BLaER1 treated with 17β-estradiol and CSF1 and Interleukin-3, amounts not matched to agents 10 nM and 100 nM (cell line): Measurements from ENCODE around the gene GAS7.
A peak's percentile ranks its signal among the peaks of the same experiment; 100 is the strongest.

Source experiments
- H3K27ac ChIP-seq, 11 experiments: shearing (Covaris generic); formaldehyde crosslinking; 2 replicates each; pipeline ENCODE4 v1.8.1; 2022
- H3K27me3 ChIP-seq, 11 experiments: shearing (Covaris generic); formaldehyde crosslinking; 2 replicates each; pipeline ENCODE4 v1.8.1; 2022
- H3K36me3 ChIP-seq, 11 experiments: shearing (Covaris generic); formaldehyde crosslinking; 2 replicates each; pipeline ENCODE4 v1.8.1; 2022
- H3K4me1 ChIP-seq, 10 experiments: shearing (Covaris generic); formaldehyde crosslinking; 2 replicates each; pipeline ENCODE4 v1.8.1; 2022
- H3K4me2 ChIP-seq, 11 experiments: shearing (Covaris generic); formaldehyde crosslinking; 2 replicates each; pipeline ENCODE4 v1.8.1; 2022
- H3K4me3 ChIP-seq, 10 experiments: shearing (Covaris generic); formaldehyde crosslinking; 2 replicates each; pipeline ENCODE4 v1.8.1; 2022
- H3K9ac ChIP-seq, 11 experiments: shearing (Covaris generic); formaldehyde crosslinking; 2 replicates each; pipeline ENCODE4 v1.8.1; 2022
- H3K9me3 ChIP-seq, 11 experiments: shearing (Covaris generic); formaldehyde crosslinking; replicated peaks in 1 of 11; 2 replicates each; pipeline ENCODE4 v1.8.1; 2022
- H4K20me1 ChIP-seq, 11 experiments: shearing (Covaris generic); formaldehyde crosslinking; 2 replicates each; pipeline ENCODE4 v1.8.1; 2022
- Cebpa-rat ChIP-seq, 11 experiments: shearing (Covaris generic); IDR thresholded peaks; 2 replicates each; pipeline ENCODE4 v1.8.1; 2022

Gene GAS7

DNA sequence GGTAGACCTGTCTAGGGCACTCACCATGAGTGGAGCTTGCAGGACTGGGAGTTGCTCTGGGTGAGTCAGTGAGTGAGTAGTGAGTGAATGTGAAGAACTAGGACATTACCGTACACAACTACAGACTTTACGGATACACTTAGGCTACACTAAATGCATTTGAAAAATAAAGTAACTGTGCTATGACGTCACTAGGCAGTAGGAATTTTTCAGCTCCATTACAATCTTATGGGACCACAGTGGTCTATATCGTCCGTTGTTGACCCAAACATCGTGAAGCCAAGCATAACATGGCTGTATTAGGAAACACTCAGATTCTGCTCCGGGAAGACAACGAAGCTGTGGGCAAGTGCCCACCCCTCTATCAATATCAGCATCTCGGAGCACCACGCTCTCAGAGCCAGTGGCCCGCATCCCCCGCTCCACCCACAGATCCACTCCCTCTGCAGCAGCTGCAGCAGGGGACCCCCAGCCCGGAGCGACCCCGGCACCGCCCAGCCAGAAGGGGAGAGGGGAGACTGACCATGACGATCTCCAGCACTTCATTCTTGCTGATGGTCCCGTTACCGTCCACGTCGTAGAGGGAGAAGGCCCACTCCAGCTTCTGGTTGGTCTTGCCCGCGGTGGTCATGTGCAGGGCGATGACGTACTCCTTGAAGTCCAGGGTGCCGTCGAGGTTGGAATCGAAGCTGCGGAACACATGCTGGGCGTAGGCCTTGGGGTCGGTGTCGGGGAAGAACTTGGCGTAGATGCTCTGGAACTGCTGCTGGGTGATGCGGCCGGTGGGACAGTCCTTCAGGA is 293.9 kb downstream of the GAS7 start:
- Histone ChIP-seq H3K9ac (no peak overlapping the region), H3K27ac (no peak overlapping the region), H4K20me1 (peaks cover 0 to 36% (median 8%) of the 10 kb centered on the region in 11 experiments; a peak in 10 of 22 replicates), H3K27me3 (no peaks in the 10 kb centered on the region), H3K4me1 (peaks cover 0 to 19% (median 16%) of the 10 kb centered on the region in 10 experiments; a peak in 15 of 20 replicates), H3K9me3 (no peaks in the 10 kb centered on the region), H3K4me2 (no peak overlapping the region), H3K36me3 (peaks cover 0 to 16% (median 0%) of the 10 kb centered on the region in 11 experiments; a peak in 9 of 22 replicates), H3K4me3 (no peak overlapping the region)
- TF ChIP-seq Cebpa-rat (IDR thresholded peaks at IDR 0.05) = no peak

DNA sequence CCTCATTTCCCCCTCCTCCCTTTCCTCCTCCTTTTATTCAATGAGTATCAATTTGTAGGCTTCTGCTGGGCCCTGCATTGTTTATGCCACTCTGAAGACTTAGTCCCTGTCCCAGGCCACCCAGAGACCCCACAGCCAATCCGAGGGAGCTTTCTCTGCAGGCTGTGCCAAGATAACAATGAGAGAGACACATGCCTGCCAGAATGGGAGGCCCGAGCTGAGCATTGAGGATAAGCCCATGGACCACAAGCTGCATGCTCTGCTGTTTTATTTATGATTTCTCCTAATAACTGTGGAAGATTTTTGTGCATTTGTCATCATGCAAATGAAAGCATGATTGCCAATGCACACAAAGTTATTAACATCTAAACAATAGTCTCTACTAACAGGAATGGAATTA is 296.3 kb downstream of the GAS7 start:
- Histone ChIP-seq H3K4me3 (no peak overlapping the region), H3K4me2 (no peak overlapping the region), H3K27me3 (no peaks in the 10 kb centered on the region), H3K4me1 (no peaks in the 10 kb centered on the region), H3K36me3 (peaks cover 0 to 36% (median 0%) of the 10 kb centered on the region in 11 experiments; a peak in 9 of 22 replicates), H4K20me1 (peaks cover 0 to 13% (median 0%) of the 10 kb centered on the region in 11 experiments; a peak in 2 of 22 replicates), H3K9ac (no peak overlapping the region), H3K9me3 (no peaks in the 10 kb centered on the region), H3K27ac (no peak overlapping the region)
- TF ChIP-seq Cebpa-rat (IDR thresholded peaks at IDR 0.05) = no peak

- Histone ChIP-seq H3K4me2 (no peak overlapping the region), H3K27me3 (no peaks in the 10 kb centered on the region), H3K9ac (no peak overlapping the region), H3K4me3 (no peak overlapping the region), H4K20me1 (peaks cover 0 to 4% (median 0%) of the 10 kb centered on the region in 11 experiments; a peak in 1 of 22 replicates), H3K4me1 (peaks cover 0 to 11% (median 0%) of the 10 kb centered on the region in 10 experiments; a peak in 7 of 20 replicates), H3K27ac (no peak overlapping the region), H3K9me3 (no peaks in the 10 kb centered on the region), H3K36me3 (peaks cover 0 to 36% (median 0%) of the 10 kb centered on the region in 11 experiments; a peak in 9 of 22 replicates)
- TF ChIP-seq Cebpa-rat (IDR thresholded peaks at IDR 0.05) = no peak
Observed at GRCh38 chr17:9900784-9901183, 297.6 kb downstream of the GAS7 start.

GRCh38 chr17:9900044-9900594 is 298.3 kb downstream of the GAS7 start:
- no peak overlapping the region for H3K9ac ChIP-seq
- no peaks in the 10 kb centered on the region for H3K9me3 ChIP-seq
- H3K27ac ChIP-seq = no peak overlapping the region
- TF ChIP-seq Cebpa-rat (IDR thresholded peaks at IDR 0.05) = no peak
- H3K36me3 ChIP-seq = peaks cover 0 to 36% (median 0%) of the 10 kb centered on the region in 11 experiments; a peak in 9 of 22 replicates
- H3K4me3 ChIP-seq = no peak overlapping the region
- H3K27me3 ChIP-seq = no peaks in the 10 kb centered on the region
- H4K20me1 ChIP-seq = peaks cover 0 to 4% (median 0%) of the 10 kb centered on the region in 11 experiments; a peak in 1 of 22 replicates
- H3K4me2 ChIP-seq = no peak overlapping the region
- H3K4me1 ChIP-seq = peaks cover 0 to 16% (median 0%) of the 10 kb centered on the region in 10 experiments; a peak in 7 of 20 replicates

GRCh38 chr17:9899280-9900043 is 298.9 kb downstream of the GAS7 start:
- no peaks in the 10 kb centered on the region for H3K27me3 ChIP-seq
- peaks cover 0 to 2% (median 0%) of the 10 kb centered on the region in 11 experiments; a peak in 1 of 22 replicates for H4K20me1 ChIP-seq
- H3K27ac ChIP-seq = no peak overlapping the region
- H3K9me3 ChIP-seq = no peaks in the 10 kb centered on the region
- no peak overlapping the region for H3K4me3 ChIP-seq
- no peak overlapping the region for H3K4me2 ChIP-seq
- TF ChIP-seq Cebpa-rat (IDR thresholded peaks at IDR 0.05) = no peak
- H3K4me1 ChIP-seq = peaks cover 0 to 16% (median 0%) of the 10 kb centered on the region in 10 experiments; a peak in 7 of 20 replicates
- H3K9ac ChIP-seq = no peak overlapping the region
- peaks cover 0 to 36% (median 0%) of the 10 kb centered on the region in 11 experiments; a peak in 9 of 22 replicates for H3K36me3 ChIP-seq

DNA sequence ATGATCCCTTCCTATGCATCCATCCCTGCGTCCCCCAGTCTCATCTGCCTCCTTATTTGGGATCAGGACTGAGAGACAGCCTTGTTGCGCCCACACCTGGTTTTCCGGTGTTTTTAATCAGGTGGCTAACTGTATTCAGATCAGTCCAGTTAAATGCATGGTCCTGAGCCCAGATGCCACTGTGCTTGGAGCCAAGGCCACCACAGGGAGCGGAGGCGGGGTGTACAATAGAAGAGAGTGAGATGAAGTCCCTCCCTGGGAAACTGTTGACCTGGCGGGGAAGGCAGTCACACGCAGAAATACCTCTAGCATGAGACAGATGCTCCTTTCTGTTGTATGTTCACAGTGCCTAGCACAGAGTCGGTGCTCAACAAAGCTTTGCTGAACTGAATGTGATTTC is 299.6 kb downstream of the GAS7 start:
- H3K36me3 ChIP-seq = peaks cover 0 to 36% (median 0%) of the 10 kb centered on the region in 11 experiments; a peak in 9 of 22 replicates
- no peak overlapping the region for H3K4me2 ChIP-seq
- TF ChIP-seq Cebpa-rat (IDR thresholded peaks at IDR 0.05) = no peak
- no peak overlapping the region for H3K4me3 ChIP-seq
- H3K9me3 ChIP-seq = no peaks in the 10 kb centered on the region
- H3K27me3 ChIP-seq = no peaks in the 10 kb centered on the region
- H3K27ac ChIP-seq = no peak overlapping the region
- H3K4me1 ChIP-seq = peaks cover 0 to 16% (median 0%) of the 10 kb centered on the region in 10 experiments; a peak in 7 of 20 replicates
- no peak overlapping the region for H3K9ac ChIP-seq
- H4K20me1 ChIP-seq = no peaks in the 10 kb centered on the region; a peak in 1 of 22 replicates

GRCh38 chr17:9897372-9897968 is 300.9 kb downstream of the GAS7 start:
- no peak overlapping the region for H3K4me3 ChIP-seq

GRCh38 chr17:9895923-9896322 is 302.5 kb downstream of the GAS7 start:
- H4K20me1 ChIP-seq = no peaks in the 10 kb centered on the region; a peak in 1 of 22 replicates
- H3K4me2 ChIP-seq = peak overlapping the region in 3 of 11 experiments; percentile 15 to 47 (median 28); a peak in 5 of 22 replicates
- peaks cover 0 to 35% (median 0%) of the 10 kb centered on the region in 11 experiments; a peak in 9 of 22 replicates for H3K36me3 ChIP-seq
- TF ChIP-seq Cebpa-rat (IDR thresholded peaks at IDR 0.05) = peak in 4 of 11 experiments; percentile 23 to 66 (median 40); a peak in 4 of 22 replicates
- H3K4me3 ChIP-seq = no peak overlapping the region
- peaks cover 0 to 16% (median 0%) of the 10 kb centered on the region in 10 experiments; a peak in 7 of 20 replicates for H3K4me1 ChIP-seq
- H3K9me3 ChIP-seq = no peaks in the 10 kb centered on the region
- no peaks in the 10 kb centered on the region for H3K27me3 ChIP-seq
- H3K9ac ChIP-seq = no peak overlapping the region
- H3K27ac ChIP-seq = no peak overlapping the region

More at GRCh38 chr17:9897372-9897968, 300.9 kb downstream of the GAS7 start:
- Histone ChIP-seq H3K36me3 (peaks cover 0 to 36% (median 0%) of the 10 kb centered on the region in 11 experiments; a peak in 9 of 22 replicates), H3K27me3 (no peaks in the 10 kb centered on the region), H4K20me1 (no peaks in the 10 kb centered on the region; a peak in 1 of 22 replicates), H3K4me1 (peaks cover 0 to 16% (median 0%) of the 10 kb centered on the region in 10 experiments; a peak in 7 of 20 replicates), H3K4me2 (no peak overlapping the region), H3K27ac (no peak overlapping the region), H3K9me3 (no peaks in the 10 kb centered on the region), H3K9ac (no peak overlapping the region)
- TF ChIP-seq Cebpa-rat (IDR thresholded peaks at IDR 0.05) = no peak
